IMR-90 (cell line): ENCODE measurements around the gene UBE2A. TPM values are rescaled to one million over a fixed set of nuclear protein-coding genes. Genes with fewer than 3 reads are reported as not detected.

Source experiments
- ATAC-seq: fragments of 200-7000 bp; cut with Tn5 transposase; 2 replicates; pipeline ENCODE4 v1.9.1; 2020; ENCODE audit warnings: low read depth, mild to moderate bottlenecking, moderate library complexity
- BruUV-seq: library from RNA; stranded (reverse); fragments of 400-500 nt; replicated peaks from 2 replicates; lab custom pipeline; 2021; lab: Mats Ljungman, UMichigan
- CTCF ChIA-PET: fragments of 300-600 bp; formaldehyde crosslinking; extraction: SDS; loops from one replicate; lab custom pipeline; 2021; ENCODE audit warnings: antibody characterized with exemption; lab: Yijun Ruan, JAX
- POLR2A ChIA-PET: fragments of 300-600 bp; sonication (Branson Sonifier 250); formaldehyde crosslinking; loops from one replicate; lab custom pipeline; 2022; ENCODE audit warnings: antibody characterized with exemption; ENCODE audit not compliant: unreplicated experiment; lab: Charles Lee
- DNase-seq: peaks from one replicate; pipeline ENCODE4 v3.0.0; 2013
- H2AFZ ChIP-seq: replicated peaks from 2 replicates; pipeline ENCODE3; 2013; ENCODE audit warnings: low read length, mild to moderate bottlenecking; ENCODE audit not compliant: poor library complexity
- H2AK5ac ChIP-seq: 2 replicates; pipeline ENCODE4 v1.6.1; 2013; ENCODE audit warnings: low read depth, low read length, inconsistent platforms
- H2AK9ac ChIP-seq: replicated peaks from 2 replicates; pipeline ENCODE3; 2013; ENCODE audit warnings: mild to moderate bottlenecking, low read depth, low read length, moderate library complexity; ENCODE audit not compliant: poor library complexity
- H2BK120ac ChIP-seq: 2 replicates; pipeline ENCODE4 v1.6.1; 2013; ENCODE audit warnings: low read depth, low read length, inconsistent platforms
- H2BK15ac ChIP-seq: 3 replicates; pipeline ENCODE4 v1.6.1; 2013; ENCODE audit warnings: low read depth, low read length, inconsistent platforms
- H2BK20ac ChIP-seq: 2 replicates; pipeline ENCODE4 v1.6.1; 2013; ENCODE audit warnings: low read depth, mild to moderate bottlenecking, inconsistent platforms, low read length, moderate library complexity
- H2BK5ac ChIP-seq: 2 replicates; pipeline ENCODE4 v1.6.1; 2013; ENCODE audit warnings: mild to moderate bottlenecking, low read depth, low read length, inconsistent platforms; ENCODE audit not compliant: poor library complexity, severe bottlenecking
- H3K14ac ChIP-seq: replicated peaks from 2 replicates; pipeline ENCODE4 v1.6.1; 2013; ENCODE audit warnings: low read depth, low read length, inconsistent platforms
- H3K18ac ChIP-seq: 2 replicates; pipeline ENCODE4 v1.6.1; 2013; ENCODE audit warnings: low read depth, low read length, control low read depth
- H3K23ac ChIP-seq: 2 replicates; pipeline ENCODE4 v1.6.1; 2013; ENCODE audit warnings: low read depth, low read length, inconsistent platforms
- H3K27ac ChIP-seq: 2 replicates; pipeline ENCODE4 v1.5.1; 2013; ENCODE audit warnings: mild to moderate bottlenecking, control low read depth, low read length; ENCODE audit not compliant: insufficient read depth
- H3K27me3 ChIP-seq: 2 replicates; pipeline ENCODE4 v1.6.1; 2013; ENCODE audit warnings: low read length; ENCODE audit not compliant: control insufficient read depth, insufficient read depth
- H3K36me3 ChIP-seq: 2 replicates; pipeline ENCODE4 v1.6.1; 2013; ENCODE audit warnings: low read length, mixed read lengths; ENCODE audit not compliant: control insufficient read depth, insufficient read depth
- H3K4ac ChIP-seq: 2 replicates; pipeline ENCODE4 v1.6.1; 2013; ENCODE audit warnings: low read depth, low read length, inconsistent platforms
- H3K4me1 ChIP-seq: 2 replicates; pipeline ENCODE4 v1.6.1; 2013; ENCODE audit warnings: low read length, mixed read lengths; ENCODE audit not compliant: control insufficient read depth, insufficient read depth
- H3K4me2 ChIP-seq: 2 replicates; pipeline ENCODE4 v1.6.1; 2013; ENCODE audit warnings: low read depth, mild to moderate bottlenecking, control low read depth, low read length, moderate library complexity
- H3K4me3 ChIP-seq: 2 replicates; pipeline ENCODE4 v1.5.1; 2013; ENCODE audit warnings: low read depth, mild to moderate bottlenecking, control low read depth, low read length, moderate library complexity; ENCODE audit not compliant: insufficient read depth
- H3K56ac ChIP-seq: 2 replicates; pipeline ENCODE4 v1.6.1; 2013; ENCODE audit warnings: low read length, inconsistent platforms; ENCODE audit not compliant: insufficient read depth; ENCODE audit errors: extremely low read depth
- H3K79me1 ChIP-seq, 2 experiments: 2 replicates each; pipeline ENCODE4 v1.6.1; 2013; ENCODE audit warnings: low read length in 2 of 2, inconsistent platforms in 1 of 2, low read depth in 1 of 2
- H3K9ac ChIP-seq: 2 replicates; pipeline ENCODE4 v1.6.1; 2013; ENCODE audit warnings: low read depth, low read length, control low read depth
- H3K9me1 ChIP-seq: 2 replicates; pipeline ENCODE4 v1.6.1; 2013; ENCODE audit warnings: low read length, inconsistent platforms; ENCODE audit not compliant: insufficient read depth
- H3K9me3 ChIP-seq: 2 replicates; pipeline ENCODE4 v1.6.1; 2013; ENCODE audit warnings: low read length; ENCODE audit not compliant: control insufficient read depth, insufficient read depth
- H4K20me1 ChIP-seq: 2 replicates; pipeline ENCODE4 v1.6.1; 2013; ENCODE audit warnings: low read length, inconsistent platforms; ENCODE audit not compliant: insufficient read depth
- H4K5ac ChIP-seq: 2 replicates; pipeline ENCODE4 v1.6.1; 2013; ENCODE audit warnings: mild to moderate bottlenecking, low read depth, low read length, control low read depth
- H4K8ac ChIP-seq, 2 experiments: 2 replicates each; pipeline ENCODE4 v1.6.1; 2013; ENCODE audit warnings: low read depth in 2 of 2, low read length in 2 of 2, control low read depth in 1 of 2, inconsistent platforms in 1 of 2
- H4K91ac ChIP-seq: 2 replicates; pipeline ENCODE4 v1.6.1; 2013; ENCODE audit warnings: low read depth, low read length, inconsistent platforms; ENCODE audit not compliant: insufficient read depth
- BHLHE40 ChIP-seq: fragments of 150-350 bp; IDR thresholded peaks from 2 replicates; pipeline ENCODE4 v1.6.1; 2016; ENCODE audit warnings: mild to moderate bottlenecking, low read depth, low read length
- RFX5 ChIP-seq: IDR thresholded peaks from 2 replicates; pipeline ENCODE4 v1.8.0; 2012; ENCODE audit warnings: low read depth, mild to moderate bottlenecking, low read length, moderate library complexity
- SMC3 ChIP-seq: fragments of 150-350 bp; IDR thresholded peaks from 2 replicates; pipeline ENCODE4 v1.6.1; 2016; ENCODE audit warnings: low read depth, mild to moderate bottlenecking, antibody characterized with exemption, low read length, moderate library complexity
- USF2 ChIP-seq: fragments of 150-350 bp; IDR thresholded peaks from 2 replicates; pipeline ENCODE4 v1.6.1; 2017; ENCODE audit warnings: mild to moderate bottlenecking, antibody characterized with exemption, low read length, low read depth
- WGBS, 2 experiments: methylation state at CpG; one replicate each; pipeline versions ENCODE4 v1.1.5 to v1.1.7; 2013; ENCODE audit warnings: missing lambda C conversion rate in 2 of 2; ENCODE audit not compliant: insufficient read length in 1 of 2; ENCODE audit errors: extremely low coverage in 2 of 2; 5-methylcytosine and 5-hydroxymethylcytosine counted together
- dilution Hi-C: fragments of 300-500 bp; cut with HindIII; formaldehyde crosslinking; loops from one replicate; pipeline ENCODE4 v1.14.3; 2018; ENCODE audit warnings: low sequenced_read_pairs; ENCODE audit not compliant: unreplicated experiment
- in situ Hi-C: fragments of 300-500 bp; cut with MboI; formaldehyde crosslinking; loops from 3 replicates; pipeline ENCODE4 v1.14.3; 2019; ENCODE audit warnings: low sequenced_read_pairs, inconsistent platforms, mixed read lengths
- intact Hi-C: fragments of 100-400 bp; cut with micrococcal nuclease; formaldehyde crosslinking; loops from 2 replicates; pipeline ENCODE4 v1.10.0; 2022
- polyA plus RNA-seq, 3 experiments: library from polyadenylated mRNA; depleted of rRNA; stranded (reverse); fragments of >200 nt; gene quantifications; 2 replicates each; pipeline ENCODE4 v1.2.3, GENCODE V29; 2012; ENCODE audit warnings: low replicate concordance in 1 of 3
- total RNA-seq: library from RNA; depleted of rRNA; stranded (reverse); fragments of >200 nt; gene quantifications from 2 replicates; pipeline ENCODE4 v1.2.3, GENCODE V29; 2012

Gene UBE2A
- total and polyA plus RNA-seq, 2 of the 4 experiments (the other 2 are of a cell fraction): 12.9 to 50.5 TPM

DNA sequence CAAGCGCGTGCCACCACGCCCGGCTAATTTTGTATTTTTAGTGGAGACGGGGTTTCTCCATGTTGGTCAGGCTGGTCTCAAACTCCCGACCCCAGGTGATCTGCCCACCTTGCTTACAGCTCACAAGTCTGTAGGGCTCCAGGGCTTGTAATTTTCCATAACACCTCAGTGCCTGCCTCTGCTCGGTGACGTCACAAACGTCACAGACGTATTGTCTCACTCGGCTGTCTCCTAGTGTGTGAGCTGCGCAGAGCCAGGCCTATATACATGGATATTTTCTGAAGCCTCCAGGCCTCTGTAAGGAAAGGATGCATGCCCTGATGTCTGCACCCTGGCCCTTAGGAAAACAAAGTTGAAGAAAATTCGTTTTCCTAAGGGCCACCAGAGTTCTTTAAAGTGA, 40.4 kb downstream of the UBE2A start:
- Histone ChIP-seq H3K23ac (no peak overlapping the region), H2BK5ac (no peak overlapping the region), H3K9ac (no peak overlapping the region), H3K27me3 (no peaks in the 10 kb centered on the region), H2AFZ (no peak overlapping the region), H4K8ac (no peak overlapping the region), H4K91ac (no peak overlapping the region), H2AK9ac (no peak overlapping the region), H3K4me2 (no peak overlapping the region), H3K4me1 (no peaks in the 10 kb centered on the region), H4K20me1 (no peaks in the 10 kb centered on the region), H3K14ac (no peak overlapping the region), H3K27ac (no peak overlapping the region), H4K5ac (no peak overlapping the region), H2BK20ac (no peak overlapping the region), H3K4ac (no peak overlapping the region), H2BK120ac (no peak overlapping the region), H3K79me1 (no peaks in the 10 kb centered on the region), H2AK5ac (no peak overlapping the region), H3K9me3 (no peaks in the 10 kb centered on the region), H2BK15ac (no peak overlapping the region), H3K56ac (no peak overlapping the region), H3K4me3 (no peak overlapping the region), H3K18ac (no peak overlapping the region), H3K9me1 (no peaks in the 10 kb centered on the region), H3K36me3 (no peaks in the 10 kb centered on the region)
- WGBS, 2 experiments: 82% methylated on average over 3 of the region's 13 CpGs; no CpG with 5 or more reads in 1 of the 2 experiments
- dilution Hi-C loops: no loop called here
- in situ Hi-C loops: no loop called here
- intact Hi-C loops: no loop called here
- ChIA-PET POLR2A (interaction anchor here (0.7 kb wide), 1 partner anchor 946 kb away, joined by 3 read pairs; the partner anchor contains the start of gene CUL4B), CTCF (no interaction called here)
- no TSS peak for BruUV-seq
- DNase-seq (no peak), ATAC-seq (no peak)
- TF ChIP-seq SMC3: no peak
- no peak for TF ChIP-seq USF2
- TF ChIP-seq BHLHE40: no peak
- TF ChIP-seq RFX5: no peak
